WTC11 (cell line): ENCODE data around the gene ILKAP. TPM values are rescaled to one million over a fixed set of nuclear protein-coding genes. Genes with fewer than 3 reads are reported as not detected.
A peak's percentile ranks its signal among the peaks of the same experiment; 100 is the strongest.

ENCODE experiments used
- ATAC-seq: fragments of 200-7000 bp; cut with Tn5 transposase; 2 replicates; pipeline ENCODE4 v1.10.0; 2021; ENCODE audit warnings: mild to moderate bottlenecking, moderate library complexity
- CTCF ChIA-PET: fragments of 300-600 bp; sonication (Branson Sonifier 250); formaldehyde crosslinking; loops from one replicate; lab custom pipeline; 2021; ENCODE audit warnings: antibody characterized with exemption; lab: Charles Lee
- POLR2A ChIA-PET: fragments of 350-600 bp; sonication (Branson Sonifier 250); formaldehyde crosslinking; loops from one replicate; lab custom pipeline; 2021; ENCODE audit warnings: antibody characterized with exemption; lab: Charles Lee
- DNase-seq: peaks from one replicate; pipeline ENCODE4 v3.0.0; 2021; ENCODE audit warnings: low spot score
- H3K27ac Mint-ChIP-seq: 2 replicates; pipeline ENCODE4 v1.8.0; 2021; ENCODE audit warnings: mixed read lengths
- H3K27me3 Mint-ChIP-seq: 2 replicates; pipeline ENCODE4 v1.8.0; 2021; ENCODE audit warnings: low read depth, mild to moderate bottlenecking, moderate library complexity, mixed read lengths
- H3K36me3 Mint-ChIP-seq: 2 replicates; pipeline ENCODE4 v1.8.0; 2021; ENCODE audit warnings: mixed read lengths
- H3K4me1 Mint-ChIP-seq: 2 replicates; pipeline ENCODE4 v1.8.0; 2022; ENCODE audit warnings: mixed read lengths
- H3K4me3 Mint-ChIP-seq: 2 replicates; pipeline ENCODE4 v1.8.0; 2021; ENCODE audit warnings: mild to moderate bottlenecking, moderate library complexity, mixed read lengths
- H3K9me3 Mint-ChIP-seq: 2 replicates; pipeline ENCODE4 v1.8.0; 2021; ENCODE audit warnings: mixed read lengths
- ATF6 ChIP-seq: sonication (generic); formaldehyde crosslinking; IDR thresholded peaks from 2 replicates; pipeline ENCODE4 v1.8.1; 2023; ENCODE audit warnings: mild to moderate bottlenecking, missing genetic modification reagents
- CDX4 ChIP-seq: fragments of 250-450 bp; sonication (Bioruptor Pico); IDR thresholded peaks from 2 replicates; pipeline ENCODE4 v1.9.0; 2021; ENCODE audit warnings: moderate library complexity, mild to moderate bottlenecking, inconsistent platforms, borderline replicate concordance
- CREM ChIP-seq: sonication (generic); formaldehyde crosslinking; IDR thresholded peaks from 2 replicates; pipeline ENCODE4 v1.8.1; 2022; ENCODE audit warnings: mild to moderate bottlenecking, missing genetic modification reagents, moderate library complexity
- ESRRA ChIP-seq: sonication (generic); formaldehyde crosslinking; IDR thresholded peaks from 2 replicates; pipeline ENCODE4 v1.8.1; 2022; ENCODE audit warnings: mild to moderate bottlenecking, missing genetic modification reagents, borderline replicate concordance
- FOXP1 ChIP-seq: sonication (generic); formaldehyde crosslinking; IDR thresholded peaks from 2 replicates; pipeline ENCODE4 v1.8.0; 2022; ENCODE audit warnings: missing genetic modification reagents, mild to moderate bottlenecking, moderate library complexity, borderline replicate concordance
- GABPB1 ChIP-seq: sonication (generic); formaldehyde crosslinking; IDR thresholded peaks from 2 replicates; pipeline ENCODE4 v1.8.1; 2023; ENCODE audit warnings: mild to moderate bottlenecking, missing genetic modification reagents
- GRHL2 ChIP-seq: fragments of 250-450 bp; sonication (Bioruptor Pico); IDR thresholded peaks from 2 replicates; pipeline ENCODE4 v1.8.0; 2022; ENCODE audit warnings: mild to moderate bottlenecking, moderate library complexity; ENCODE audit not compliant: insufficient replicate concordance, severe bottlenecking
- JAZF1 ChIP-seq: fragments of 250-450 bp; sonication (Bioruptor Pico); IDR thresholded peaks from 2 replicates; pipeline ENCODE4 v1.9.0; 2021; ENCODE audit warnings: moderate library complexity, mild to moderate bottlenecking, inconsistent platforms
- MYBL2 ChIP-seq: sonication (generic); formaldehyde crosslinking; IDR thresholded peaks from 2 replicates; pipeline ENCODE4 v1.8.1; 2023; ENCODE audit warnings: mild to moderate bottlenecking, moderate library complexity, missing genetic modification reagents
- NR1H2 ChIP-seq: sonication (generic); formaldehyde crosslinking; IDR thresholded peaks from 2 replicates; pipeline ENCODE4 v1.9.0; 2021; ENCODE audit warnings: mild to moderate bottlenecking, moderate library complexity, missing genetic modification reagents
- NR3C1 ChIP-seq: sonication (generic); formaldehyde crosslinking; conservative IDR thresholded peaks from 2 replicates; pipeline ENCODE4 v1.8.1; 2023; ENCODE audit warnings: low read depth, mild to moderate bottlenecking, missing genetic modification reagents
- RELA ChIP-seq: sonication (generic); formaldehyde crosslinking; IDR thresholded peaks from 2 replicates; pipeline ENCODE4 v1.8.1; 2022; ENCODE audit warnings: missing genetic modification reagents, mild to moderate bottlenecking, borderline replicate concordance
- SMAD3 ChIP-seq: sonication (generic); formaldehyde crosslinking; IDR thresholded peaks from 2 replicates; pipeline ENCODE4 v1.8.0; 2022; ENCODE audit warnings: missing genetic modification reagents, mild to moderate bottlenecking, borderline replicate concordance
- SP1 ChIP-seq: sonication (generic); formaldehyde crosslinking; conservative IDR thresholded peaks from 2 replicates; pipeline ENCODE4 v1.8.1; 2022; ENCODE audit warnings: missing genetic modification reagents
- TEAD4 ChIP-seq: sonication (generic); formaldehyde crosslinking; IDR thresholded peaks from 2 replicates; pipeline ENCODE4 v1.8.0; 2022; ENCODE audit warnings: mild to moderate bottlenecking, missing genetic modification reagents
- ZMAT4 ChIP-seq: fragments of 250-450 bp; sonication (Bioruptor Pico); IDR thresholded peaks from 2 replicates; pipeline ENCODE4 v1.9.0; 2021; ENCODE audit warnings: mild to moderate bottlenecking
- ZNF121 ChIP-seq: sonication (generic); formaldehyde crosslinking; IDR thresholded peaks from 2 replicates; pipeline ENCODE4 v1.8.0; 2023; ENCODE audit warnings: missing genetic modification reagents
- ZNF138 ChIP-seq: sonication (generic); formaldehyde crosslinking; conservative IDR thresholded peaks from 2 replicates; pipeline ENCODE4 v1.8.1; 2022; ENCODE audit warnings: mild to moderate bottlenecking, moderate library complexity, missing genetic modification reagents
- ZNF263 ChIP-seq: sonication (generic); formaldehyde crosslinking; IDR thresholded peaks from 2 replicates; pipeline ENCODE4 v1.8.1; 2022; ENCODE audit warnings: low read depth, mild to moderate bottlenecking, moderate library complexity, missing genetic modification reagents
- ZNF416 ChIP-seq: fragments of 250-450 bp; sonication (Bioruptor Pico); IDR thresholded peaks from 2 replicates; pipeline ENCODE4 v1.9.0; 2021; ENCODE audit warnings: mild to moderate bottlenecking, inconsistent platforms
- ZNF423 ChIP-seq: fragments of 250-450 bp; sonication (Bioruptor Pico); IDR thresholded peaks from 2 replicates; pipeline ENCODE4 v2.1.2; 2022; ENCODE audit warnings: mild to moderate bottlenecking, moderate library complexity
- total RNA-seq: library from RNA; stranded (reverse); gene quantifications from 3 replicates; pipeline ENCODE4 v1.2.3, GENCODE V29; 2021
- TF ChIP-seq, protein P1 (sequence below): sonication (generic); formaldehyde crosslinking; IDR thresholded peaks from 2 replicates; pipeline ENCODE4 v1.8.1; 2022; ENCODE audit warnings: missing genetic modification reagents, borderline replicate concordance
- TF ChIP-seq, protein P2 (sequence below): sonication (generic); formaldehyde crosslinking; IDR thresholded peaks from 2 replicates; pipeline ENCODE4 v1.8.0; 2023; ENCODE audit warnings: missing genetic modification reagents, mild to moderate bottlenecking, borderline replicate concordance
- TF ChIP-seq, protein P3 (sequence below): sonication (generic); formaldehyde crosslinking; IDR thresholded peaks from 2 replicates; pipeline ENCODE4 v1.8.0; 2022; ENCODE audit warnings: mild to moderate bottlenecking, missing genetic modification reagents

Gene ILKAP
- total RNA-seq, 1 experiment from 2014 or later: 32.7 TPM

DNA sequence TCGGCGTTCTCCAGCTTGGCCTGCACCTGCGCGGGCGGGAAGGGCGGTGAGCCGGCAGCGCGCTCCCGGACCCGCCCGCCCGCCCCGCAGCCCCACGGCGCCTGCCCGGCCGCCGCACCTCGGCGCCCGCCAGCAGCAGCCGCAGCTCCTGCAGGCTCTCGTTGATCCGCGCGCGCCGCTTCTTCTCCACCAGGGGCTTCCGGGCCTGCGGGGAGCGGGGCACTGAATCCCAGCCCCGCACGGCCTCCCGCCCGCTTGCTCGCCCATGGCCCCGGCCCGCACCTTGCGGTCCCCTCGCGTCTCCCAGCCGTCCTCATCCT is 36.0 kb upstream of the ILKAP start (continued):
- TF ChIP-seq FOXP1 (CRISPR knock-in tag) (no peak), ZNF138 (CRISPR knock-in tag) (no peak), ZNF416 (CRISPR knock-in tag) (no peak), JAZF1 (no peak), GRHL2 (CRISPR knock-in tag) (no peak)
- TF ChIP-seq, protein P1, sequence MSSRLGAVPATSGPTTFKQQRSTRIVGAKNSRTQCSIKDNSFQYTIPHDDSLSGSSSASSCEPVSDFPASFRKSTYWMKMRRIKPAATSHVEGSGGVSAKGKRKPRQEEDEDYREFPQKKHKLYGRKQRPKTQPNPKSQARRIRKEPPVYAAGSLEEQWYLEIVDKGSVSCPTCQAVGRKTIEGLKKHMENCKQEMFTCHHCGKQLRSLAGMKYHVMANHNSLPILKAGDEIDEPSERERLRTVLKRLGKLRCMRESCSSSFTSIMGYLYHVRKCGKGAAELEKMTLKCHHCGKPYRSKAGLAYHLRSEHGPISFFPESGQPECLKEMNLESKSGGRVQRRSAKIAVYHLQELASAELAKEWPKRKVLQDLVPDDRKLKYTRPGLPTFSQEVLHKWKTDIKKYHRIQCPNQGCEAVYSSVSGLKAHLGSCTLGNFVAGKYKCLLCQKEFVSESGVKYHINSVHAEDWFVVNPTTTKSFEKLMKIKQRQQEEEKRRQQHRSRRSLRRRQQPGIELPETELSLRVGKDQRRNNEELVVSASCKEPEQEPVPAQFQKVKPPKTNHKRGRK (CRISPR knock-in tag): no peak
- TF ChIP-seq, protein P2, sequence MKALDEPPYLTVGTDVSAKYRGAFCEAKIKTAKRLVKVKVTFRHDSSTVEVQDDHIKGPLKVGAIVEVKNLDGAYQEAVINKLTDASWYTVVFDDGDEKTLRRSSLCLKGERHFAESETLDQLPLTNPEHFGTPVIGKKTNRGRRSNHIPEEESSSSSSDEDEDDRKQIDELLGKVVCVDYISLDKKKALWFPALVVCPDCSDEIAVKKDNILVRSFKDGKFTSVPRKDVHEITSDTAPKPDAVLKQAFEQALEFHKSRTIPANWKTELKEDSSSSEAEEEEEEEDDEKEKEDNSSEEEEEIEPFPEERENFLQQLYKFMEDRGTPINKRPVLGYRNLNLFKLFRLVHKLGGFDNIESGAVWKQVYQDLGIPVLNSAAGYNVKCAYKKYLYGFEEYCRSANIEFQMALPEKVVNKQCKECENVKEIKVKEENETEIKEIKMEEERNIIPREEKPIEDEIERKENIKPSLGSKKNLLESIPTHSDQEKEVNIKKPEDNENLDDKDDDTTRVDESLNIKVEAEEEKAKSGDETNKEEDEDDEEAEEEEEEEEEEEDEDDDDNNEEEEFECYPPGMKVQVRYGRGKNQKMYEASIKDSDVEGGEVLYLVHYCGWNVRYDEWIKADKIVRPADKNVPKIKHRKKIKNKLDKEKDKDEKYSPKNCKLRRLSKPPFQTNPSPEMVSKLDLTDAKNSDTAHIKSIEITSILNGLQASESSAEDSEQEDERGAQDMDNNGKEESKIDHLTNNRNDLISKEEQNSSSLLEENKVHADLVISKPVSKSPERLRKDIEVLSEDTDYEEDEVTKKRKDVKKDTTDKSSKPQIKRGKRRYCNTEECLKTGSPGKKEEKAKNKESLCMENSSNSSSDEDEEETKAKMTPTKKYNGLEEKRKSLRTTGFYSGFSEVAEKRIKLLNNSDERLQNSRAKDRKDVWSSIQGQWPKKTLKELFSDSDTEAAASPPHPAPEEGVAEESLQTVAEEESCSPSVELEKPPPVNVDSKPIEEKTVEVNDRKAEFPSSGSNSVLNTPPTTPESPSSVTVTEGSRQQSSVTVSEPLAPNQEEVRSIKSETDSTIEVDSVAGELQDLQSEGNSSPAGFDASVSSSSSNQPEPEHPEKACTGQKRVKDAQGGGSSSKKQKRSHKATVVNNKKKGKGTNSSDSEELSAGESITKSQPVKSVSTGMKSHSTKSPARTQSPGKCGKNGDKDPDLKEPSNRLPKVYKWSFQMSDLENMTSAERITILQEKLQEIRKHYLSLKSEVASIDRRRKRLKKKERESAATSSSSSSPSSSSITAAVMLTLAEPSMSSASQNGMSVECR: no peak
- TF ChIP-seq, all 79 proteins: peak for 0

- ATAC-seq (no peak), DNase-seq (no peak)
- Mint-ChIP-seq H3K27me3 (peaks cover 60% of the 10 kb centered on the region), H3K4me3 (peak overlapping the region; percentile 61), H3K4me1 (peaks cover 16% of the 10 kb centered on the region), H3K27ac (no peak overlapping the region), H3K9me3 (peaks cover 2% of the 10 kb centered on the region), H3K36me3 (peaks cover 5% of the 10 kb centered on the region)
- ChIA-PET CTCF (interaction anchor here (1.0 to 3.3 kb wide), 3 partner anchors 24 to 100 kb away, joined by 3 to 21 read pairs (median 3); no protein-coding TSS in a partner anchor), POLR2A (interaction anchor here (0.6 kb wide), 1 partner anchor 58 kb away, joined by 3 read pairs; no protein-coding TSS in a partner anchor)
- TF ChIP-seq NR1H2 (CRISPR knock-in tag): peak; percentile 97
- peak; percentile 71 for TF ChIP-seq SP1 (CRISPR knock-in tag)
- peak; percentile 99 for TF ChIP-seq ESRRA (CRISPR knock-in tag)
- peak; percentile 100 for TF ChIP-seq FOXP1 (CRISPR knock-in tag)
- peak; percentile 99 for TF ChIP-seq SMAD3 (CRISPR knock-in tag)
- TF ChIP-seq TEAD4: peak; percentile 99
- TF ChIP-seq MYBL2 (CRISPR knock-in tag): peak; percentile 99
- peak; percentile 100 for TF ChIP-seq RELA (CRISPR knock-in tag)
- TF ChIP-seq GABPB1 (CRISPR knock-in tag): peak; percentile 88
- peak; percentile 92; the same call in 1 of the 2 replicates for TF ChIP-seq ATF6
- no peak for TF ChIP-seq ZMAT4 (CRISPR knock-in tag)
- peak; percentile 91; the same call in 1 of the 2 replicates for TF ChIP-seq CREM (CRISPR knock-in tag)
- TF ChIP-seq ZNF263 (CRISPR knock-in tag): peak; percentile 84; the same call in 1 of the 2 replicates
- TF ChIP-seq CDX4 (CRISPR knock-in tag): no peak
- TF ChIP-seq ZNF423 (CRISPR knock-in tag): no peak
- peak; percentile 97 for TF ChIP-seq ZNF121
- TF ChIP-seq, protein P3, sequence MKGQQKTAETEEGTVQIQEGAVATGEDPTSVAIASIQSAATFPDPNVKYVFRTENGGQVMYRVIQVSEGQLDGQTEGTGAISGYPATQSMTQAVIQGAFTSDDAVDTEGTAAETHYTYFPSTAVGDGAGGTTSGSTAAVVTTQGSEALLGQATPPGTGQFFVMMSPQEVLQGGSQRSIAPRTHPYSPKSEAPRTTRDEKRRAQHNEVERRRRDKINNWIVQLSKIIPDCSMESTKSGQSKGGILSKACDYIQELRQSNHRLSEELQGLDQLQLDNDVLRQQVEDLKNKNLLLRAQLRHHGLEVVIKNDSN: peak; percentile 90
- no peak for TF ChIP-seq GRHL2 (CRISPR knock-in tag)
- TF ChIP-seq NR3C1 (CRISPR knock-in tag): peak; percentile 94; the same call in 1 of the 2 replicates
Measured at GRCh38 chr2:238238766-238239542, 35.5 kb upstream of the ILKAP start.
